H1 (cell line): ENCODE measurements around the gene HRH3. TPM values are rescaled to one million over a fixed set of nuclear protein-coding genes. Genes with fewer than 3 reads are reported as not detected.

Source experiments
- CTCF ChIA-PET: fragments of 300-600 bp; sonication (Branson Sonifier 250); formaldehyde crosslinking; loops from one replicate; lab custom pipeline; 2021; ENCODE audit not compliant: partially characterized antibody; lab: Charles Lee
- POLR2A ChIA-PET: fragments of 300-600 bp; sonication (Branson Sonifier 250); formaldehyde crosslinking; loops from one replicate; lab custom pipeline; 2021; ENCODE audit warnings: inconsistent platforms; ENCODE audit not compliant: partially characterized antibody; lab: Charles Lee
- DNase-seq, 2 experiments: peaks; one replicate each; pipeline versions ENCODE4 v3.0.0 to v3.0.0-alpha.2; 2010 to 2022; ENCODE audit warnings: low spot score in 2 of 2, low read depth in 1 of 2, mixed read lengths in 1 of 2
- FAIRE-seq: peaks from 2 replicates; lab custom pipeline; 2011; peaks lifted over from hg19 to GRCh38; lab: Jason Lieb, UNC
- H2AFZ ChIP-seq: 2 replicates; pipeline ENCODE4 v1.8.1; 2012; ENCODE audit warnings: low read length, inconsistent platforms
- H2AK5ac ChIP-seq: 2 replicates; pipeline ENCODE4 v1.6.1; 2013; ENCODE audit warnings: low read depth, low read length
- H2BK120ac ChIP-seq: replicated peaks from 2 replicates; pipeline ENCODE3; 2013; ENCODE audit warnings: low read depth, low read length, inconsistent platforms
- H2BK12ac ChIP-seq: 2 replicates; pipeline ENCODE4 v1.6.1; 2013; ENCODE audit warnings: low read depth, low read length
- H2BK15ac ChIP-seq: 2 replicates; pipeline ENCODE4 v1.6.1; 2013; ENCODE audit warnings: low read length
- H2BK20ac ChIP-seq: 2 replicates; pipeline ENCODE4 v1.6.1; 2013; ENCODE audit warnings: low read length
- H2BK5ac ChIP-seq: 2 replicates; pipeline ENCODE4 v1.6.1; 2013; ENCODE audit warnings: low read depth, low read length
- H3K14ac ChIP-seq: 2 replicates; pipeline ENCODE4 v1.6.1; 2013; ENCODE audit warnings: inconsistent platforms; ENCODE audit not compliant: insufficient read length
- H3K18ac ChIP-seq: 2 replicates; pipeline ENCODE4 v1.6.1; 2013; ENCODE audit warnings: low read length; ENCODE audit errors: extremely low read depth
- H3K23ac ChIP-seq: 2 replicates; pipeline ENCODE4 v1.6.1; 2013; ENCODE audit warnings: inconsistent platforms; ENCODE audit not compliant: insufficient read length
- H3K23me2 ChIP-seq: 2 replicates; pipeline ENCODE4 v1.6.1; 2013; ENCODE audit warnings: low read depth, low read length
- H3K27ac ChIP-seq: 2 replicates; pipeline ENCODE4 v1.6.1; 2011; ENCODE audit warnings: low read depth, low read length, inconsistent platforms
- H3K27me3 ChIP-seq, 4 experiments: replicated peaks in 1 of 4; 1 replicate in 1 of 4; 2 replicates in 3 of 4; pipeline versions ENCODE4 v1.6.1 to v1.8.1; 2011 to 2013; ENCODE audit warnings: low read length in 3 of 4, mild to moderate bottlenecking in 3 of 4, inconsistent platforms in 2 of 4, mixed read lengths in 2 of 4, moderate library complexity in 1 of 4; ENCODE audit not compliant: control insufficient read depth in 3 of 4, insufficient read depth in 3 of 4; ENCODE audit errors: extremely low read depth in 1 of 4
- H3K36me3 ChIP-seq, 4 experiments: 2 replicates each; pipeline versions ENCODE4 v1.6.1 to v1.8.1; 2011 to 2013; ENCODE audit warnings: mild to moderate bottlenecking in 4 of 4, low read length in 3 of 4, moderate library complexity in 2 of 4, control low read depth in 1 of 4, inconsistent platforms in 1 of 4; ENCODE audit not compliant: insufficient read depth in 4 of 4, control insufficient read depth in 2 of 4
- H3K4ac ChIP-seq: replicated peaks from 2 replicates; pipeline ENCODE3; 2013; ENCODE audit warnings: low read length, low read depth, mixed read lengths, inconsistent platforms; ENCODE audit not compliant: insufficient read length
- H3K4me1 ChIP-seq, 4 experiments: replicated peaks in 1 of 4; 1 replicate in 1 of 4; 2 replicates in 3 of 4; pipeline versions ENCODE4 v1.6.1 to v1.8.1; 2011 to 2013; ENCODE audit warnings: low read length in 3 of 4, inconsistent platforms in 2 of 4, mixed read lengths in 1 of 4; ENCODE audit not compliant: insufficient read depth in 4 of 4, control insufficient read depth in 3 of 4
- H3K4me2 ChIP-seq, 2 experiments: 2 replicates each; pipeline versions ENCODE4 v1.6.1 to v1.8.1; 2011 to 2013; ENCODE audit warnings: low read depth in 2 of 2, low read length in 2 of 2, control low read depth in 1 of 2, inconsistent platforms in 1 of 2, mild to moderate bottlenecking in 1 of 2; ENCODE audit not compliant: insufficient read depth in 1 of 2
- H3K4me3 ChIP-seq, 4 experiments: fragments of 200-600, 300-600 bp in 1 of 4; sonication (generic), shearing (Covaris generic), sonication (Bioruptor Twin) in 1 of 4; 2 replicates each; pipeline versions ENCODE4 v1.5.1 to v1.8.1; 2011 to 2016; ENCODE audit warnings: low read length in 4 of 4, low read depth in 3 of 4, control low read depth in 2 of 4, inconsistent platforms in 2 of 4, mild to moderate bottlenecking in 2 of 4, mixed read lengths in 1 of 4, moderate library complexity in 1 of 4; ENCODE audit not compliant: insufficient read depth in 2 of 4; ENCODE audit errors: extremely low read depth in 1 of 4
- H3K56ac ChIP-seq: replicated peaks from 2 replicates; pipeline ENCODE3; 2013; ENCODE audit warnings: low read depth, mild to moderate bottlenecking, mixed read lengths, low read length, inconsistent platforms; ENCODE audit not compliant: insufficient read length
- H3K79me1 ChIP-seq: 2 replicates; pipeline ENCODE4 v1.6.1; 2013; ENCODE audit warnings: low read depth, low read length, control low read depth
- H3K79me2 ChIP-seq, 2 experiments: 2 replicates each; pipeline versions ENCODE4 v1.6.1 to v1.8.1; 2012 to 2013; ENCODE audit warnings: low read length in 2 of 2, mild to moderate bottlenecking in 2 of 2, inconsistent platforms in 1 of 2; ENCODE audit not compliant: insufficient read depth in 2 of 2, control insufficient read depth in 1 of 2
- H3K9ac ChIP-seq, 4 experiments: replicated peaks in 1 of 4; 1 replicate in 1 of 4; 2 replicates in 3 of 4; pipeline versions ENCODE4 v1.6.1 to v1.8.1; 2011 to 2013; ENCODE audit warnings: low read depth in 3 of 4, low read length in 3 of 4, control low read depth in 2 of 4, mild to moderate bottlenecking in 2 of 4, moderate library complexity in 2 of 4, inconsistent platforms in 1 of 4; ENCODE audit errors: extremely low read depth in 1 of 4
- H3K9me3 ChIP-seq, 2 experiments: 2 replicates each; pipeline versions ENCODE4 v1.6.1 to v1.8.1; 2012 to 2013; ENCODE audit warnings: mild to moderate bottlenecking in 2 of 2, moderate library complexity in 2 of 2, control low read depth in 1 of 2, inconsistent platforms in 1 of 2, low read depth in 1 of 2, low read length in 1 of 2, mixed read lengths in 1 of 2; ENCODE audit not compliant: insufficient read depth in 2 of 2
- H4K20me1 ChIP-seq, 2 experiments: replicated peaks in 1 of 2; 2 replicates each; pipeline versions ENCODE3 to v1.8.1; 2011 to 2013; ENCODE audit warnings: inconsistent platforms in 2 of 2, low read length in 2 of 2, mild to moderate bottlenecking in 1 of 2; ENCODE audit not compliant: insufficient read depth in 2 of 2, control insufficient read depth in 1 of 2
- H4K5ac ChIP-seq: 2 replicates; pipeline ENCODE4 v1.6.1; 2013; ENCODE audit warnings: low read length, low read depth, mixed read lengths, inconsistent platforms; ENCODE audit not compliant: insufficient read length
- H4K8ac ChIP-seq: 2 replicates; pipeline ENCODE4 v1.8.0; 2013; ENCODE audit warnings: mild to moderate bottlenecking, moderate library complexity, low read length, inconsistent platforms; ENCODE audit not compliant: insufficient read depth; ENCODE audit errors: extremely low read depth
- H4K91ac ChIP-seq: replicated peaks from 2 replicates; pipeline ENCODE3; 2013; ENCODE audit warnings: low read length, mixed read lengths, inconsistent platforms; ENCODE audit not compliant: insufficient read length
- BCL11A ChIP-seq, 2 experiments: IDR thresholded peaks; one replicate each; pipeline ENCODE4 v1.6.1; 2011; ENCODE audit warnings: low read depth in 2 of 2, low read length in 2 of 2, mild to moderate bottlenecking in 2 of 2
- EGR1 ChIP-seq: IDR thresholded peaks from 2 replicates; pipeline ENCODE4 v1.6.1; 2011; ENCODE audit warnings: low read depth, low read length, borderline replicate concordance
- EZH2 ChIP-seq: fragments of 200-600 bp; sonication (generic); IDR thresholded peaks from 2 replicates; pipeline ENCODE4 v1.7.1; 2012; ENCODE audit warnings: low read depth, mild to moderate bottlenecking, moderate library complexity, low read length, inconsistent platforms; ENCODE audit not compliant: severe bottlenecking
- FOSL1 ChIP-seq: IDR thresholded peaks from 2 replicates; pipeline ENCODE4 v1.6.1; 2011; ENCODE audit warnings: mild to moderate bottlenecking, low read depth, low read length, moderate library complexity; ENCODE audit not compliant: insufficient read depth
- HDAC6 ChIP-seq: IDR thresholded peaks from one replicate; pipeline ENCODE4 v1.7.1; 2012; ENCODE audit warnings: low read depth, mild to moderate bottlenecking, inconsistent platforms, low read length, moderate library complexity
- POLR2AphosphoS5 ChIP-seq: IDR thresholded peaks from 2 replicates; pipeline ENCODE4 v1.6.1; 2011; ENCODE audit warnings: low read depth, low read length
- POU5F1 ChIP-seq: IDR thresholded peaks from 2 replicates; pipeline ENCODE4 v1.6.1; 2011; ENCODE audit warnings: low read depth, mild to moderate bottlenecking, low read length, moderate library complexity
- SAP30 ChIP-seq: fragments of 300-600 bp; sonication (generic); IDR thresholded peaks from 2 replicates; pipeline ENCODE4 v1.7.1; 2012; ENCODE audit warnings: low read length, moderate library complexity, mild to moderate bottlenecking, inconsistent platforms; ENCODE audit not compliant: insufficient read depth, insufficient replicate concordance
- SIX5 ChIP-seq: IDR thresholded peaks from 2 replicates; pipeline ENCODE4 v1.6.1; 2011; ENCODE audit warnings: mild to moderate bottlenecking, low read depth, low read length
- SP2 ChIP-seq: IDR thresholded peaks from 2 replicates; pipeline ENCODE4 v1.6.1; 2012; ENCODE audit warnings: mild to moderate bottlenecking, low read length, inconsistent platforms
- TAF1 ChIP-seq: IDR thresholded peaks from 2 replicates; pipeline ENCODE4 v1.6.1; 2011; ENCODE audit warnings: mild to moderate bottlenecking, low read depth, low read length
- TAF7 ChIP-seq: optimal IDR thresholded peaks from 2 replicates; pipeline ENCODE3; 2011; ENCODE audit warnings: low read depth, mild to moderate bottlenecking, inconsistent platforms, low read length, moderate library complexity, borderline replicate concordance
- TBP ChIP-seq: IDR thresholded peaks from 2 replicates; pipeline ENCODE4 v1.6.1; 2011; ENCODE audit warnings: low read depth, low read length, improper control_type of control experiment
- ZNF274 ChIP-seq: IDR thresholded peaks from 2 replicates; pipeline ENCODE4 v1.7.0; 2012; ENCODE audit warnings: low read length, borderline replicate concordance; ENCODE audit errors: extremely low read depth
- WGBS, 2 experiments: shearing (Covaris generic) in 1 of 2; methylation state at CpG; one replicate each; pipeline versions ENCODE4 v1.1.6 to v1.1.7; 2013 to 2015; ENCODE audit warnings: low lambda C conversion rate in 2 of 2, mixed read lengths in 2 of 2, inconsistent platforms in 1 of 2, low coverage in 1 of 2, missing lambda C conversion rate in 1 of 2; ENCODE audit not compliant: insufficient replicate concordance in 2 of 2, insufficient coverage in 1 of 2, insufficient read length in 1 of 2; ENCODE audit errors: extremely low coverage in 1 of 2, missing lambda C conversion rate in 1 of 2; 5-methylcytosine and 5-hydroxymethylcytosine counted together
- polyA plus RNA-seq, 7 experiments: library from polyadenylated mRNA; depleted of rRNA in 3 of 7; stranded (reverse) in 5 of 7; unstranded in 2 of 7; fragments of >200 nt in 5 of 7; fragments of 200-250 nt in 2 of 7; gene quantifications; 1 replicate in 5 of 7; 2 replicates in 1 of 7; 4 replicates in 1 of 7; pipeline versions ENCODE4 v1.2.1 to v1.2.3, GENCODE V29; 2011 to 2013; ENCODE audit warnings: missing spikeins in 2 of 7, mixed read lengths in 2 of 7
- total RNA-seq: library from RNA; stranded (reverse); fragmentation: NEBNext Ultra II Directional; extraction: Animal tissue kit (Norgen Biotek cat#: 25700); gene quantifications from 2 replicates; pipeline ENCODE4 v1.2.1, GENCODE V29; 2021

HRH3 gene
- total and polyA plus RNA-seq, 2 of the 8 experiments (the other 6 are each of a cell fraction or from before 2014, with no cell fraction given): 2.0 to 4.5 TPM

DNA sequence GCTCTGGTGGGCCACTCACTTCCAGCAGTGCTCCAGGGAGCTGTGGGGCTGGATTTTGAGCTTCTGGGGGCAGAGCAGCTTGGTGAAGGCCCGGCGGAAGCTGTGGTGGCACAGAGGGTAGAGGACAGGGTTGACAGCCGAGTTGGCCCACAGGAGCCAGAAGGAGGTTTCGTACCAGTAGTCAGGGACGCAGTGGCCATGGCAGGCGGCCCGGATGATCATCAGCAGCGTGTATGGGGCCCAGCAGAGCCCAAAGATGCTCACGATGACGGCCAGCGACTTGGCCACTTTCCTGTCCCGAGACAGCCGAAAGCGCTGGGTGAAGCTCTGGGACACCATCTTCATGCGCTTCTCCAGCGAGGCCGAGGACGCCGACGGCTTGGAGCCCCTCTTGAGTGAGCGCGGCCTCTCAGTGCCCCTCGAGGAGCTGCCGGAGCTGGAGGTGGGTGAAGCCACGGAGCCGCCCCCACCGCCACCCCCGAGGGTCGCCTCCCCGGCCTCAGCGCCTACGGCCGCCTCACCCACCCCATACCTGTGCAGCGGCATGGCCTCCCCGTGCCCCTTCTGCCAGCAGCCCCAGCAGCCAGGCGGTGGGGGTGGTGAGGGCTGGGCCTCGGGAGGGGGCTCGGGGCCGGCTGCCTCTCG is 4.0 kb downstream of the HRH3 start:
- Histone ChIP-seq H2BK5ac (no peak overlapping the region), H3K56ac (no peak overlapping the region), H3K4ac (no peak overlapping the region), H3K4me1 (peaks cover 0 to 25% (median 12%) of the 10 kb centered on the region in 4 experiments; a peak in 5 of 7 replicates), H3K14ac (no peak overlapping the region), H4K5ac (no peak overlapping the region), H4K8ac (no peak overlapping the region), H3K36me3 (no peaks in the 10 kb centered on the region), H2BK120ac (no peak overlapping the region), H3K4me2 (no peak overlapping the region), H2BK20ac (no peak overlapping the region), H3K9me3 (no peaks in the 10 kb centered on the region), H2BK15ac (no peak overlapping the region), H3K27ac (no peak overlapping the region), H3K9ac (no peak overlapping the region), H2BK12ac (no peak overlapping the region), H4K91ac (no peak overlapping the region), H3K79me1 (no peaks in the 10 kb centered on the region), H2AK5ac (no peak overlapping the region), H3K23ac (no peak overlapping the region), H3K18ac (no peak overlapping the region; the same call in 1 of the 2 replicates), H3K79me2 (no peaks in the 10 kb centered on the region), H2AFZ (no peak overlapping the region), H3K27me3 (peaks cover 9 to 32% (median 28%) of the 10 kb centered on the region in 4 experiments), H3K23me2 (peaks cover 19% of the 10 kb centered on the region; the same call in 1 of the 2 replicates), H3K4me3 (no peak overlapping the region), H4K20me1 (peaks cover 6 to 13% of the 10 kb centered on the region in 2 experiments)
- DNase-seq (no peak), FAIRE-seq (no peak)
- POLR2A ChIA-PET: no interaction called here
- WGBS, 2 experiments: 90% methylated on average over 15 of the region's 40 CpGs; no CpG with 5 or more reads in 1 of the 2 experiments
- CTCF ChIA-PET: interaction anchor here (0.5 to 1.4 kb wide), 2 partner anchors 12 to 104 kb away, joined by 3 to 5 read pairs; no protein-coding TSS in a partner anchor
- TF ChIP-seq POLR2AphosphoS5 (no peak), FOSL1 (no peak), SAP30 (no peak), EGR1 (no peak), TAF7 (no peak), TBP (no peak), ZNF274 (no peak), EZH2 (no peak), SP2 (no peak), TAF1 (no peak), POU5F1 (no peak), HDAC6 (no peak), SIX5 (no peak), BCL11A (IDR thresholded peaks at IDR 0.05; ENCODE audit: low read depth in 2 of 2, low read length in 2 of 2) (no peak)
